Activated CD8-positive, alpha-beta memory T cell treated with anti-CD3 and anti-CD28 coated beads, Interleukin-2, amount 50 U/mL, for 48 hours (primary cell): ENCODE data around the gene TTC31.

Experiments
- DNase-seq: peaks from one replicate; pipeline ENCODE4 v3.0.0-alpha.2; 2020

The TTC31 gene

DNA sequence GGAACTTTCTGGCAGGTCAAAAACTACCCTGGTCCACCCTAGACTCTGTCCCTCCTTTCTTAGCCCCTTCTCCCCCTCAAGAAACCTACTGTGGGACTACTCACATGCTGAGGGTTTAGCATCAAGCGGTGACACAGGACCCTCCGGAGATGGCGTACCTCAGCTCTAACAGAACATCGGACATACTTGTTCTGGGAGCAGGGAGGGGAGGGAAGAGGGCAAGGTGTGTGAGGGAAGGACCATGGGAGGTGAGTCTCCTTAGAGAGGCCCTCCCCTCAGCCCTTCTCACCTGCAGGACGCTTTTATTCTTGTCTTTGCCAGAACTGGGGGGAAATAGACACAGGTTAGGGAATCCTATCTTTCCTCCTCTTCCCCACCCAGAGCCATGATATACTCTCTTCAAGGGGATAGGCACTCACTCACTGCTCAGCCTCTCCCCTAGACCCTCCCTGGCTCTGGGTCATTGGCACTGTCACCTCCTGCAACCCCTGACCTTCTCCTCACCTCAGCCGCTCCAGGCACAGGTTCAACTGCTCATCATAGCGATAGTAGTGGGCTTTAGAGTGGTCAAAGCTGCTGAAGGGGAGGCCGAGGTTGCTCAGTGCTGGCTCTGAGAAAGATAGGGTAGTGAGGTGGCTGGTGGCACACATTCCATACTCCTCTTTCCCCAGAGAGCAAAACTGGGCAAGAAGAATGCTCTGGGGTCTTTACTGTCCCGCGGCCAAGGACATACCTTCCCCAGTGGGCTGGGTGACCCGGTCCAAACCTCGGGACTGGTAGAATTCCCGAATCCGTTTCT lies 22.8 kb downstream of the TTC31 start:
- no peak for DNase-seq

GRCh38 chr2:74507145-74507925 lies 24.5 kb downstream of the TTC31 start, which contains the start of gene PCGF1:
Gene PCGF1, minus strand, starts transcription at chr2:74507695. Its CDS starts 27 bp downstream, at chr2:74507668.
- DNase-seq = peak; percentile 99

DNA sequence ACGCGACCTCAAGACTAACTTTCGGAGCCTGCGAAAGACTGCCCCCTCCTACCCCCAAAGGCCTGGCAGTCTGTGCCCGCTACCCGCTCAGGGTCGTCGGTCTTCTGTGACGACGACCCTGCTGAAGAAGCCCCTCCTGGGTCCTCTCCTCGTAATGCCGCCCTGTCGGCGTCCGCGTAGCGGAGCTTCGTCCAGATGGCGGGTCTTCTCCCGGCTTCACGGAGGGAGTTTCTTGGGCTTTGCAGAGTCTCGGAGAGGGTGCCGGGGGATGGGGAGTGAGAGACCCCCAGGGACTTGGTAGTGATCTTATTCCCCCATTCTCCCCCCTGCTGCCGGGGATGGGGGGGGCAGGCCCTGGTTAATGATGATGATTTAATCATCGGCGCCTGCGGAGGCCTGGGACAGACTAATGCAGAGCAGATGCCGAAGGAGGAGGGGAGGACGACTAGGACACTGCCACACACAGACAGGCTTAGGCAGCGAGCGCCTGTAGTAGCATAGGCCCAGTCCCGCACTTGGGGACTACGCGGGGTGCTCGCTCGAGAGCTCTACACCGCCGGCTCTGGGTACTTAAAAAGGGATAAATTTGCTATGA lies 25.1 kb downstream of the TTC31 start:
- no peak for DNase-seq

DNA sequence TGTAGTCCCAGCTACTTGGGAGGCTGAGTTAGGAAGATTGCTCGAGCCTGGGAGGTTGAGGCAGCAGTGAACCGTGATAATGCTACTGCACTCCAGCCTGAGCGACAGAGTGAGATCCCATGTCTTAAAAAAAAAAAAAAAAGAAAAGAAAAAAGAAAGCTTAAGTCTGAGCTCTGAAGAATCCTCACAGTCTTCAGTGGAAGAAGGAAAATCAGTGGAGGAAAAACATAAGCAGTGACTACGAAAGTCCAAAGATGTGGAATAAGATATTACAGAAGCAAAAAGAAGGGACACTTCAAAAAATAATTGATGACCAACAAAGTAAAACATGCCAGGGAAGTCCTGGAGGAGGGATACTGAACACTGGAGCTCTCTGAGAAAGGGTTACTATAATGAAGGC lies 27.4 kb downstream of the TTC31 start:
- DNase-seq = no peak

DNA sequence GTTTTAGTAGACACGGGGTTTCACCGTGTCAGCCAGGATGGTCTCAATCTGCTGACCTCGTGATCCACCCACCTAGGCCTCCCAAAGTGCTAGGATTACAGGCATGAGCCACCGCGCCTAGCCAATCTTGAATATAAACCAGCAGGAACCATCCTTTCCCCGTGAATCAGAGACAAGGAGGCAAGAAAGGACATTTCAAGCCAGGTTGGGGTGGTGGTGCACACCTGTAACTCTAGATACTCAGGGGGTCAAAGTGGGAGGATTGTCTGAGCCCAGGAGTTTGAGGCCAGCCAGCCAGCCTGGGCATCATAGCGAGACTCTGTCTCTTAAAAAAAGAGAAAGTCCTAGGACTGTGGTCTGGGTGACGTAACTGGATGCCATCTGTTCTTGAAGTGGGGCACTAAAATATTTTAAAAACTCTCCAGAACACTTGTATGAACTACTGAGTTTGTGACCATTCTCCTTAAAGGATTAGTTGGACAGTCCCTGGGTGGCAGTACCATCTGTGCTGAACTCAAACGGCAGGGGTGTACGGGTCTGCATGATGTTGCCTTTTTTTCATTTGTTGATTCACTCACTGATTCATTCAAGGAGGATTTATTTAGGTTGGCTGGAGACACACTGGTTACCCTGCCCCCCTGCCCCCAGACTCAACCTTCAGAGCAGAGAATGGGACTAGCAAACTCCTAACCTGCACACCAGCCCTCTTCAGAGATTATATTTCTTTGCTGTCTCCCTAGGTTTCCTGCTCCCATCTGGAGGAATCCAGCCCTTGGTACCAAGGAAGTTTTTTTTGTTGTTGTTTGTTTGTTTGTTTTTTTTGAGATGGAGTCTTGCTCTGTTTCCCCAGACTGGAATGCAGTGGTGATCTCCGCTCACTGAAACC lies 28.5 kb downstream of the TTC31 start:
- DNase-seq = no peak

GRCh38 chr2:74512744-74513604 lies 30.1 kb downstream of the TTC31 start:
- DNase-seq = no peak

DNA sequence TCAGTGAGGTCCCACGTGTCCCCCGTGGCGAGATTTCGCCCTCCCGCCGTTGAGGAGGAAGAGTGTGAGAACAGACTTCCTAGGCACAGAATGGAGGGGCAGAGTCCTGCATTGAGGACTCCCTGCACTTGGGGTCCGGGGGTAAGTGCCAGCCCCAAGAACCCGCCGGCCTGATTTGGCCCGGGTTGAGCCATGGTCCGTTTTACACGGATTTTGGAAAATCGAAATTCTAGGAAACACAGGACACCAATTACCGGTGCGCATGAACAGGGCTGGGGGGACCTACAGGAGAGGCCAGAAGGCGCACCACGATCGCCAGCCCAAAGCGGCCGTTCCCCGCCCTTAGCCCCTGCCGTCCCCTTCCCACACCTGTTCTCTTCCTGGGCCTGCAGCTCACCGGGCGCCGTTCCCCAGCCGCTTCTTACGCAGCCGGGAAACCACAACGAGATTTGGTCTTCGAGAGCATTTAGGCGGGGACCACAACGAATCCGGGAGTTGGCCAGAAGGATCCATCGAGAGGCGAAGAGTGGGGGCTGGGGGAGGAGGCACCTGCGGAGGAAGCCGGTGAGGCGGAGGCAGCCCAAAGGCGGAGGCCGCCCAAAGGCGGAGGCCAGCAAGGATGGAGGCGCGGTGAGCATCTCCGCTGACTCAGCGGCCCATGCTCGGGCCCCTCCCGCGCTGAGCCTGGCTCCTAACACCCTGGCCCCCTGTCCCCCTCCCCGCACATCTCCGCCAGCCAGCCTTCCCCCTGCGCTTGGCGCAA lies 30.9 kb downstream of the TTC31 start:
- peak; percentile 66 for DNase-seq

DNA sequence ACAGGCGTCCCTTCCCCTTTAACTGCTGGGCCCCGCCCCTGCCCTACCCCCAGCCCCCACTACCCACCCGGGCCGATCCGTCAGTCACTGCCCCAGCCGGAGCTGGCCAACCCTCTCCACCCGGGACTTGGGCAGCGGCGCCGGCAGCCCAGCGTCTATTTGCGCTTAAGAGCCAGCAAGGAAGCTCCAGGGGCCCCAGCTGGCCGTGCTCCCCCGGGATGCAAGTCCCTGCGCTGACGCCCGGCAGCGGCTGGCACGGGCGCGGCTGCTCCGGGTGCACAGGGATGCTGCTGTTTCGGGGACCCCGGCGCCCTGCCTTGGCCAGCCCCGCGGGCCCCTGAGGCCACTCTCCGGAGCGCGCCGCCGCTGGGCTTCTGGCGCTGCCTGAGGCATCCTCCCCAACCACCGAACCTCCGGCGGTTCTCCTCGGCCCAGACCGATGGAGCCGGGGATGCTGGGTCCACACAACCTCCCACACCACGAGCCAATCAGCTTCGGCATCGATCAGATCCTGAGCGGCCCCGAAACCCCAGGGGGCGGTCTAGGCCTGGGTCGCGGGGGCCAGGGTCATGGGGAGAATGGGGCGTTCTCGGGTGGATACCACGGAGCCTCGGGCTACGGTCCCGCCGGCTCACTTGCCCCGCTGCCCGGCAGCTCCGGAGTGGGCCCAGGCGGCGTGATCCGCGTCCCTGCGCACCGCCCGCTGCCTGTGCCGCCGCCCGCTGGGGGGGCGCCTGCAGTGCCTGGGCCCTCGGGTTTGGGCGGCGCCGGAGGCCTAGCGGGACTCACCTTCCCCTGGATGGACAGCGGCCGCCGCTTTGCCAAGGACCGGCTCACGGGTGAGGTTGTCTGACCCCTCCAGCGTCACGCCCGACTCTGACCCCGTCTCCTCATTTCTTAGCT lies 31.7 kb downstream of the TTC31 start, which contains the start of gene TLX2:
TSS of gene TLX2 (plus strand) at position 83 of the 903 bp plus-strand sequence. CDS start at position 440, 357 bp downstream.
- DNase-seq = no peak

GRCh38 chr2:74515271-74515980 lies 32.5 kb downstream of the TTC31 start:
- no peak for DNase-seq

DNA sequence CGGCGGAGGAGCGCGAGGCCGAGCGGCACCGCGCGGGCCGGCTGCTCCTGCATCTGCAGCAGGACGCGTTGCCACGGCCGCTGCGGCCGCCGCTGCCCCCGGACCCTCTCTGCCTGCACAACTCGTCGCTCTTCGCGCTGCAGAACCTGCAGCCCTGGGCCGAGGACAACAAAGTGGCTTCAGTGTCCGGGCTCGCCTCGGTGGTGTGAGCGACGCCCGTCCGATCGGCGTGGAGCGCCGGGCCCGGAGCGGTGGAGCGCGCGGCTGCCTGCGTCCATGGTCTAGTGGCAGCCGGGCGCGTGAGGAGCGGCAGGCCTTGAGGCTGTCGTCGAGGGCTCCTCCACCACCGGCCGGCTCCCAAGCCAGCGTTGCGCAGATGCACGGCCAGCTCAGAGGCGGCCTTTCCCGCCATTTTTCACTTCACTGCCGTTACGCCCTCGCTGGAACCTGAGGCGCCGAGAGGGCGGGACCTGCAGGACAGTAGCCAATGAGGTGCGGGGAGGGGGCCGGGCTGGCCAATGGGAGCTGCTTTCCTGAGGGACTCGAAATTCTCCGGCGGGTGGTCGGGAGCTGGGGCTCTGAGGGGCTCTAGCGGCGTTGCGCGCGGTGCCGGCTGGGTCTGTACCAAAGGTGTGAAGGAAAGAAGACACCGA lies 33.2 kb downstream of the TTC31 start:
- peak; percentile 85 for DNase-seq

GRCh38 chr2:74516650-74517049 lies 33.8 kb downstream of the TTC31 start:
- DNase-seq = no peak

DNA sequence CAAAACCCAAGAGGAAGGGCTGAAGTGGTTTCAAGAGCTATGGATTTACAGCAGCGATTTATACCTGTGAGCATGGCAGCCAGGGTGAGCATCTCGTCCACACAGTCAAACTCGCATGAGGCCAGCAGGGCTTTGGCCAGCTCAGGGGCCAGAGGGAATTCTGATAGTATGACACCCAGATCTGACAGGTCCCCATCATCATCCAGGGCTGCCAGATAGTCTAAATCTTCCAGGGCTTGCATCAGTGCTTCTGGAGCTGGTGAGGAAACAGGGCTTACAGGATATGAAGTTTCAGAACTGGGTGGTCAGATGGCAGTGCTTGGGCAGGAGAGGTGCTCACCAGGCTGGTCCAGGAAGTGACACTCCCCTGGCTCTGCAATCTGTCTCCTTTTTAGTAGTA lies 39.6 kb downstream of the TTC31 start:
- no peak for DNase-seq

DNA sequence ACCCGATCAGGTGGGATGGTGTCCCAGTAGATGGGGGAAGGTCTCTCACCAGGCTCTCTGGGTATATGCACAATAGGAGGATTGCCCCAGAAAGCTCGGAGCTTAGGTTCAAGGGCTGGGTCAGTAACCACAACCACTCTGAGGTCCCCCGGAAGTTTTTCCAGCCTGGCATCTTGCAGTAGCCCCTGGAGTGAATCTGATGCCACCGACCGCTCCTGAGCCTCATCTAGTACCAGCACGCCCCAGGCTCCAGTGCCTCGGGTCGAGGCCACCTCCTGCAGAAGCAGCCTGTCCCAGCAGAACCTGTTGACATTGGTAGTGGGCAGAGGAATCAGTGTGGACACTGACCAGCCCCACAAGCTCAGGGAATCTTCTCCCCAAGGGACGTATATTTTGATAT lies 41.1 kb downstream of the TTC31 start:
- no peak for DNase-seq

DNA sequence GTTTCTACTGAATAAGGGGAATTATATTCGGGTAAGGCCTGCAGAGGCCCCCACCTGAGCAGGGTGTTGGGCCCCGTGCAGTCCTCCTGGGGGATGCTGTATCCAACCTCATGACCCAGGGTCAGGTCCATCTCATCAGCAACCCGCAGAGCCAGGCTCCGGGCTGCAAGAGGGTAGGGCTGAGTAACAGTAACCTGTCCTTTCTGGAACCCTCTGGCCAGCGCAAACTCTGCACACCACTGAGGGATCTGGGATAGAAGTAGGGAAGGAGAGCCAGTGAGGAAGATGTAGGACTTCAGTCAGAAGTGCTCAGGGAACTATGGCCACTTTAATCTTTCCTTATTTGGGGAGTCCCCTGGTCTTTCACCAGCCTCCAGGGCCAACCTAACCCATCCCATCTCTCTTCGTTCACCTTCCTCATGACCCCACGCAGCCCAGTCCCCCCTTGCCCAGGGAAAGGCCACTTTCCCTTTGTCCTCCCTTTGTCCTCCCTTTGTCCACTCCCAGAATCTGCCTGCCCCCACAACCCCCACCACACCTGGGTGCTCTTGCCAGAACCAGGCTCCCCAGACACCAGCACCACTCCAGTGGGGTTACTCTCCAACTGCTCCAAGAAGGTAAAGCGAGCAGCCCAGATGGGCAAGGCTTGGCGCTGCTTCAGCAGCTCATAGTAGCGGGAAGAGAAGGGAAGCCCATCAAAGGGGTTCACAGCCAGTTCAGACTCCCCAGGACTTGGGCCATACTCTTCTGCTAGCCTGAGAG lies 42.3 kb downstream of the TTC31 start:
- DNase-seq = no peak

GRCh38 chr2:74525717-74526648 lies 43.1 kb downstream of the TTC31 start, which contains the start of gene DQX1:
Gene DQX1, minus strand, starts transcription at chr2:74526231. Its CDS starts 502 bp downstream, at chr2:74525729.
- no peak for DNase-seq

DNA sequence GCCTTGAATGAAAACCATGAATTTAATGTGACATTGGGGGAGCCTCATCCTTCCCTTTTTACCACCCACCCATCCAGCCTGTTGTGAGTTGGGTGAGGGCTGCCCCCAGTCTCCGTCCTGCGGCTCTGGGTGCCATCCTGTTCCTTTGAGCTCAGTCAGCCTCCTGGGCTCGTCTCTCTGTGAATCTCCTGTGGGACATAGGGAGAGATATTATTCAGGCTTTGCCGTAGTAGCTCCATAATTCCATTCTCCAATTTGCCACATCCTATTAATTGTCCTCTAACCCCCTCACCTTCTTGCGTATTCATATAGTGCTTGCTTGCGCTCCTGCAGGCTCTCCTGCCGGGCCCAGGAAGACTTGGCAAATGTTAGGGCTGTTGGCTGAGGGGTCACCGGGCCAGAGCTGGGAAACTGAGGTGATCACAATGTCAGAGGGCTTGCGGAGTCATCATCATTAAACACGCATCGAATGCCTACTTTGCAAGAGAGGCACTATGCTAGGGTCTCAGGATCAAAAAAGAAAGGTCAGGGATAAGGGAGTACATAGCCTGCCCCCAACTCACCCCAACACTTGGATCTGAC lies 43.9 kb downstream of the TTC31 start:
- DNase-seq = no peak
